ENCODE measurements around the gene FAM217A.

FAM217A gene

DNA sequence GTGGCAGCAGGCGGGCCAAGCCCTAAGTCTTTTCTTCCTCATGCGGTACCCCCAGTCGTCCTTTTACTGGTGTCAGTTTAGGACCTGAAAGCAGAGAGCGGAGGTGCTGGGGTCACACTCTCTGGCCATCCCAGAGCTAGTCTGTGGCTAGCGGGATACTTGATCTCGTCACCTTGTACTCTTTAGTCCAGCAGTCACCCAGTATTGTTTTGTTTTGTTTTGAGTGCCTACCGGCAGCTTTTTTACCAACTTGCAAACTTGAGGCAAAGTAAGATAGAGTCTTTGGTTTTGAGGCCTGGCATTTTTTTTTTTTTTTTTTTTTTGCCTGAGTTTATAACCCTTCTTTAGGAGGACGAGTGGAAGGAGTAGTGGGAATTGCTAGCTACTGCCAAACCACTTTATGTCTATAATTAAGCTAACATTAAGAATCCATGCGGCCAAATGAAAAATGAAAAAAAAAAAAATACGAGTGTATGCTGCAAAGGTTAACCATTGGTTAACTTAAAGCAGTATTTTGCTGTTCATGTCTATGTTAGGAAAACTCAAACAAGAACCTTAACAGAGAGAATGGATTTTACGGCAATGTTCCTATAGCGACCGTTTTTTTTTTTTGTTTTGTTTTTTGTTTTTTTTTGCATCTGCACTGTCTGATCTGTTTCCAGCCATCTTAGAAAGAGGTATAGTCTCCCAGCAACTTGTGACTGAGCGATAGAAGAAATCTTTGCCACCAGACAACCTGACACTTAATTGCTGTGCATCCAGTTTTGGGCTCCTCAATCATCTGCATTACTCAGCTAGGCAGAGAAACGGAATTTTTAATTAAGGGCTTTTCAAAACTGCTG lies 56.9 kb downstream of the FAM217A start:
- peak; percentile 34 for DNase-seq (ENCODE audit: low spot score)

DNA sequence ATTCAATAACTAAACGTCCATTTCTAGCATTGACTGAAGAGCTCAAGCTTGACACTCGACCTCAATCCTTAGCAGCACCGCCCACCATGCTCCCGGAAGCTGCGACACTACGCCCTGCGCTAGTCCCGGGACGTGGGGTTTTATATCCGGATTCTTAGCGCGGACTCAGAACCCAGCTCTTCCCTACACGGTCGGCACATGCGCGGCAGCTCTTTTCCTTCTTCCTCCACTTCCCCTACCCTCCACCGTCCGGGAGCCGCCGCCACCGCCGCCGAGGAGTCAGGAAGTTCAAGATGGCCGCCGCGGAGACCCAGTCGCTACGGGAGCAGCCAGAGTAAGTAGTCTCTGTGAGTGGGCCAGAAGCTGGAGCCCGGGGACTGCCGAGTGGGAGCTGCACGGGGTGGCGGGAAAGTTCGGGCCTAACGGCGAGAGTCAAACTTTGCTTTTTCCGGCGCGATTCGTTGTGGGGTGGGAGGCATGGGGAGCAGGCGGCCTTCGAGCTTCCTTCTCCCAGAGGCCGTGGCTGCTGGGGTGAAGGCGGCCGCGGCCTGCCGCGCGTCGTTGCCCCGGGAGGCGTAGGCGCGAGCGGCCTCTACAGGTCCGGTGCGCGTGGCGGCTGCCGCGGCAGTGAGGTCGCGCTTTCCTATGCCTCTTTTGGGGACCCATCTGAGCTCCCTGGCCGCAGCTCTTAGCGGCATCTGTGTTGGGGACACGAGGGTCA lies 57.6 kb downstream of the FAM217A start:
- DNase-seq (ENCODE audit: low spot score): peak; percentile 89

DNA sequence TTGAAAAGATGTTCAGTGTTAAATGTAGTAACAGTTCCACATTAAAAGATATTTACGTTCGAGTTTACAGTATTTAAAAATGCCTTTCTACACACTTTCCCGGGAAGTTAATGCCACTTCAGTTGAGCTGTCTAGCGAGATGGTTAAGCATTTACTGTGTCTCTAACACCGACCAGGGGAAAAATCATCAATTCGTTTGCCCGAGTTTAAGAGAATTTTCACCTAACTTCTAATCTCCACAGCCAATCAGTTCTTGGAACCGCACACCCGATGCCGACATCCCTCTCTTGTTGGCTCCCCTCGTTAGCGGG lies 58.2 kb downstream of the FAM217A start:
- DNase-seq (ENCODE audit: low spot score): no peak

DNA sequence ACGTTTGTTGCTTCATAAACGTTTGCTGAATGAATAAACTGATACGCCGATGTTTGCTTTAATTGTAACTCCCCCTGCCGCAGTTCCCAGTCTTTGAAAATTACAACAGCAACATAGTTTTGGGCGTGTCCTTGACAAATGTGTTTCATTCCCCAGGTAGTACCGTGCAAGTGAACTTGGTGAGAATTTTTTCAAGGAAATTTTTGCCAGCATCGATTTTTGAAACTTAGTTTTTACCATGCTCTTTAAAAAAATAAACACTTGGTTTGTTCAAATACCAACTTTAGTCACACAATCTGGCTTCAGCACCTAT lies 60.1 kb downstream of the FAM217A start:
- DNase-seq (ENCODE audit: low spot score): no peak
